Amniotic stem cell (primary cell): ENCODE measurements around the gene CRYAB.
"Not testable (repeated sequence)": the region's sequence is repeated elsewhere in the genome, so short reads cannot be mapped to it uniquely, and the experiment has no call there.

ENCODE experiments used
- DNase-seq: peaks from one replicate; lab custom pipeline; 2025; lab: John Stamatoyannopoulos, UW

Gene CRYAB

GRCh38 chr11:111908639-111909305 lies 2.8 kb downstream of the CRYAB start:
- no peak for DNase-seq

GRCh38 chr11:111906680-111907079 lies 4.9 kb downstream of the CRYAB start:
- no peak for DNase-seq

GRCh38 chr11:111905411-111905810 lies 6.2 kb downstream of the CRYAB start:
- peak; percentile 21 for DNase-seq

GRCh38 chr11:111886844-111887243 lies 24.7 kb downstream of the CRYAB start:
- DNase-seq: no peak

- DNase-seq: no peak
Measured at GRCh38 chr11:111886032-111886431, 25.5 kb downstream of the CRYAB start.

- not testable (repeated sequence) for DNase-seq
Measured at GRCh38 chr11:111885053-111885452, 26.5 kb downstream of the CRYAB start.

GRCh38 chr11:111882202-111882601 lies 29.4 kb downstream of the CRYAB start:
- DNase-seq: no peak

- DNase-seq: no peak
Measured at GRCh38 chr11:111879637-111879960, 32.0 kb downstream of the CRYAB start.

GRCh38 chr11:111878849-111879636 lies 32.5 kb downstream of the CRYAB start, which contains the start of the genes CFAP68 and FDXACB1:
Gene CFAP68 (plus strand): TSS chr11:111879541. CDS start chr11:111879561, 20 bp downstream.
Gene FDXACB1 (minus strand): TSS chr11:111879165. CDS start chr11:111879132, 33 bp downstream.
- DNase-seq: peak; percentile 96

GRCh38 chr11:111878385-111878848 lies 33.2 kb downstream of the CRYAB start:
- no peak for DNase-seq

- DNase-seq: no peak
Measured at GRCh38 chr11:111871693-111872161, 39.8 kb downstream of the CRYAB start.

- peak; percentile 43 for DNase-seq
Measured at GRCh38 chr11:111870886-111871692, 40.5 kb downstream of the CRYAB start, which contains the start of gene ALG9. Gene ALG9 (minus strand): TSS chr11:111871581. CDS start chr11:111871482, 99 bp downstream.

- DNase-seq: no peak
Measured at GRCh38 chr11:111870522-111870885, 41.1 kb downstream of the CRYAB start.

- DNase-seq: no peak
Measured at GRCh38 chr11:111870113-111870512, 41.5 kb downstream of the CRYAB start.

GRCh38 chr11:111860257-111860656 lies 51.3 kb downstream of the CRYAB start:
- no peak for DNase-seq
